ENCODE results near the gene ECT2L. TPM values are rescaled to one million over a fixed set of nuclear protein-coding genes. Genes with fewer than 3 reads are reported as not detected.

Gene ECT2L
- total and polyA plus RNA-seq, 2 of the 13 experiments (the other 11 are each of a cell fraction or from before 2014, with no cell fraction given): 0.12 TPM; not detected in 1

GRCh38 chr6:138864343-138864890, 68.5 kb downstream of the ECT2L start:
- no peak for DNase-seq (ENCODE audit: low spot score)
- no TSS peak for BruUV-seq (replicated peaks)
- H3K4me3 ChIP-seq (replicated peaks in 1 of 3; ENCODE audit: insufficient read depth in 1 of 3, low read depth in 2 of 3, low read length in 3 of 3): no peak overlapping the region
- TF ChIP-seq AGO2 (optimal IDR thresholded peaks at IDR 0.05; ENCODE audit: low read depth, low read length): no peak
- no peak for TF ChIP-seq BRF2 (CRISPR knock-in tag; IDR thresholded peaks at IDR 0.05)
- no peak for TF ChIP-seq ZNF773 (CRISPR knock-in tag; IDR thresholded peaks at IDR 0.05; ENCODE audit: borderline replicate concordance)
- 18% methylated on average over 6 of the region's 6 CpGs for WGBS (ENCODE audit: low lambda C conversion rate)
- H3K9ac ChIP-seq (ENCODE audit: insufficient read depth, low read depth, low read length): no peak overlapping the region
- ChIA-PET POLR2A (no interaction called here), CTCF (ENCODE audit: low intra/inter-chr PET ratio, low total read pairs) (no interaction called here)
- peaks cover 0 to 1% of the 10 kb centered on the region in 2 experiments; a peak in 2 of 5 replicates for H3K27me3 ChIP-seq (ENCODE audit: control insufficient read depth in 1 of 2, insufficient read depth in 2 of 2, low read length in 2 of 2)
- in situ Hi-C loops (cut with HindIII; ENCODE audit: extremely low pct_ligation_motif_present, low pct_unique_long_range_greater_than_20kb) (no loop called here), intact Hi-C loops (cut with micrococcal nuclease; ENCODE audit: unreplicated experiment) (no loop called here)
- H4K20me1 ChIP-seq (ENCODE audit: insufficient read depth, low read length): no peaks in the 10 kb centered on the region
- no peak overlapping the region for H3K27ac ChIP-seq (ENCODE audit: extremely low read length, insufficient read depth, low read length)
- no peak overlapping the region for H2AFZ ChIP-seq (ENCODE audit: low read length)
- no peaks in the 10 kb centered on the region for H3K4me1 ChIP-seq (ENCODE audit: insufficient read depth, low read length)
- no peaks in the 10 kb centered on the region for H3K36me3 ChIP-seq (replicated peaks in 1 of 2; ENCODE audit: control insufficient read depth in 1 of 2, insufficient read depth in 2 of 2, low read length in 2 of 2)
- H3K9me3 ChIP-seq (ENCODE audit: low read length): no peaks in the 10 kb centered on the region
- no peak for ATAC-seq
- H3K79me2 ChIP-seq (ENCODE audit: insufficient read depth, low read length): no peaks in the 10 kb centered on the region
- H3K4me2 ChIP-seq (ENCODE audit: low read depth, low read length): no peak overlapping the region
- FAIRE-seq: no peak

GRCh38 chr6:138865480-138866109, 69.7 kb downstream of the ECT2L start:
- Histone ChIP-seq H3K9ac (ENCODE audit: insufficient read depth, low read depth, low read length) (no peak overlapping the region), H3K4me1 (ENCODE audit: insufficient read depth, low read length) (no peaks in the 10 kb centered on the region), H3K27me3 (ENCODE audit: control insufficient read depth in 1 of 2, insufficient read depth in 2 of 2, low read length in 2 of 2) (peaks cover 0 to 1% of the 10 kb centered on the region in 2 experiments; a peak in 3 of 5 replicates), H4K20me1 (ENCODE audit: insufficient read depth, low read length) (no peaks in the 10 kb centered on the region), H3K36me3 (replicated peaks in 1 of 2; ENCODE audit: control insufficient read depth in 1 of 2, insufficient read depth in 2 of 2, low read length in 2 of 2) (no peaks in the 10 kb centered on the region), H2AFZ (ENCODE audit: low read length) (no peak overlapping the region), H3K4me3 (replicated peaks in 1 of 3; ENCODE audit: insufficient read depth in 1 of 3, low read depth in 2 of 3, low read length in 3 of 3) (no peak overlapping the region), H3K4me2 (ENCODE audit: low read depth, low read length) (no peak overlapping the region), H3K27ac (ENCODE audit: extremely low read length, insufficient read depth, low read length) (no peak overlapping the region), H3K9me3 (ENCODE audit: low read length) (no peaks in the 10 kb centered on the region), H3K79me2 (ENCODE audit: insufficient read depth, low read length) (no peaks in the 10 kb centered on the region)
- CTCF ChIA-PET (ENCODE audit: low intra/inter-chr PET ratio, low total read pairs): no interaction called here
- TF ChIP-seq ZC3H13 (CRISPR knock-in tag; IDR thresholded peaks at IDR 0.05) (no peak), RXRA (CRISPR knock-in tag; IDR thresholded peaks at IDR 0.05) (no peak), MXD3 (CRISPR knock-in tag; IDR thresholded peaks at IDR 0.05) (no peak), GMEB2 (CRISPR knock-in tag; IDR thresholded peaks at IDR 0.05; ENCODE audit: low read depth) (no peak), HMGXB3 (CRISPR knock-in tag; IDR thresholded peaks at IDR 0.05; ENCODE audit: borderline replicate concordance) (no peak), ZKSCAN8 (CRISPR knock-in tag; IDR thresholded peaks at IDR 0.05; ENCODE audit: borderline replicate concordance) (no peak), RXRB (CRISPR knock-in tag; IDR thresholded peaks at IDR 0.05; ENCODE audit: borderline replicate concordance) (no peak)
- FAIRE-seq (no peak), DNase-seq (ENCODE audit: low spot score) (no peak), ATAC-seq (no peak)
- POLR2A ChIA-PET: no interaction called here
- intact Hi-C loops (cut with micrococcal nuclease; ENCODE audit: unreplicated experiment): no loop called here
- in situ Hi-C loops (cut with HindIII; ENCODE audit: extremely low pct_ligation_motif_present, low pct_unique_long_range_greater_than_20kb): no loop called here
- 45% methylated on average over 6 of the region's 6 CpGs for WGBS (ENCODE audit: low lambda C conversion rate)
- no TSS peak for BruUV-seq (replicated peaks)
